RWPE2 (cell line): ENCODE data around the gene PRKAR2A.
"Not testable (repeated sequence)": the region's sequence is repeated elsewhere in the genome, so short reads cannot be mapped to it uniquely, and the experiment has no call there.

Experiments used
- ATAC-seq: fragments of 200-7000 bp; cut with Tn5 transposase; 3 replicates; pipeline ENCODE4 v1.9.1; 2021; ENCODE audit warnings: low read depth
- DNase-seq: peaks from one replicate; pipeline ENCODE4 v3.0.0-alpha.2; 2020; ENCODE audit warnings: low spot score
- H3K27ac ChIP-seq: fragments of 450-650 bp; 2 replicates; pipeline ENCODE4 v1.5.1; 2017; ENCODE audit warnings: mild to moderate bottlenecking; ENCODE audit not compliant: poor library complexity, severe bottlenecking
- H3K27me3 ChIP-seq: fragments of 250-450 bp; sonication (Bioruptor Pico); 2 replicates; pipeline ENCODE4 v1.5.1; 2021; ENCODE audit warnings: mild to moderate bottlenecking, moderate library complexity; ENCODE audit not compliant: insufficient read depth, poor library complexity, severe bottlenecking
- H3K36me3 ChIP-seq: fragments of 250-450 bp; sonication (Bioruptor Pico); 2 replicates; pipeline ENCODE4 v1.5.1; 2020; ENCODE audit warnings: low read depth, mild to moderate bottlenecking, moderate library complexity
- H3K4me1 ChIP-seq: fragments of 250-450 bp; sonication (Bioruptor Pico); 2 replicates; pipeline ENCODE4 v1.5.1; 2021; ENCODE audit warnings: mild to moderate bottlenecking, moderate library complexity; ENCODE audit not compliant: insufficient read depth, poor library complexity, severe bottlenecking
- H3K4me3 ChIP-seq: fragments of 250-450 bp; sonication (Bioruptor Pico); 2 replicates; pipeline ENCODE4 v1.5.1; 2021; ENCODE audit warnings: mild to moderate bottlenecking, moderate library complexity; ENCODE audit not compliant: severe bottlenecking
- H3K9me3 ChIP-seq: fragments of 250-450 bp; sonication (Bioruptor Pico); 2 replicates; pipeline ENCODE4 v1.5.1; 2021; ENCODE audit warnings: mild to moderate bottlenecking, moderate library complexity; ENCODE audit not compliant: severe bottlenecking
- TF ChIP-seq, protein P1 (sequence below): fragments of 450-650 bp; IDR thresholded peaks from one replicate; pipeline ENCODE4 v1.5.1; 2017; ENCODE audit warnings: mild to moderate bottlenecking, moderate library complexity; ENCODE audit not compliant: poor library complexity, severe bottlenecking

Gene PRKAR2A

DNA sequence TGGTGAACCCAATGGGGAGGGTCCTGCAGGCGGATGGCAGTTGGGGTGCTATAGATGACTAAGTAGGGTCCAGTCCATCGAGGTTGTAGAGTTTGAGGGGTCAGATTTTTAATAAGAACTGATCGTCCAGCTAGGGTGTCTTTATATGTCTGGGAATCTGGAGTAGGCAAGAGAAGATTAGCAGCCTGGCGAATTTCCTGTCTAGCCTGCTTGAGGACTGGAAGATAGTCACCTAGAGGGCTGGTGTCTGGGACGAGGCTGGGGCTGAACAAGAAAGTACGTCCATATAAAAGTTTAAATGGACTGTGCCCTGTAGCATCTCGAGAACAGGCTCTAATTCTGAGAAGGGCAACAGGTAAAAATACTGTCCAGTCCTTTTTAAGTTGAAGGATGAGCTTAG is 123.9 kb downstream of the PRKAR2A start:
- H3K36me3 ChIP-seq: no peaks in the 10 kb centered on the region
- H3K4me1 ChIP-seq: no peaks in the 10 kb centered on the region
- DNase-seq (no peak), ATAC-seq (no peak)
- H3K9me3 ChIP-seq: no peaks in the 10 kb centered on the region
- H3K27ac ChIP-seq: no peak overlapping the region
- TF ChIP-seq, protein P1, sequence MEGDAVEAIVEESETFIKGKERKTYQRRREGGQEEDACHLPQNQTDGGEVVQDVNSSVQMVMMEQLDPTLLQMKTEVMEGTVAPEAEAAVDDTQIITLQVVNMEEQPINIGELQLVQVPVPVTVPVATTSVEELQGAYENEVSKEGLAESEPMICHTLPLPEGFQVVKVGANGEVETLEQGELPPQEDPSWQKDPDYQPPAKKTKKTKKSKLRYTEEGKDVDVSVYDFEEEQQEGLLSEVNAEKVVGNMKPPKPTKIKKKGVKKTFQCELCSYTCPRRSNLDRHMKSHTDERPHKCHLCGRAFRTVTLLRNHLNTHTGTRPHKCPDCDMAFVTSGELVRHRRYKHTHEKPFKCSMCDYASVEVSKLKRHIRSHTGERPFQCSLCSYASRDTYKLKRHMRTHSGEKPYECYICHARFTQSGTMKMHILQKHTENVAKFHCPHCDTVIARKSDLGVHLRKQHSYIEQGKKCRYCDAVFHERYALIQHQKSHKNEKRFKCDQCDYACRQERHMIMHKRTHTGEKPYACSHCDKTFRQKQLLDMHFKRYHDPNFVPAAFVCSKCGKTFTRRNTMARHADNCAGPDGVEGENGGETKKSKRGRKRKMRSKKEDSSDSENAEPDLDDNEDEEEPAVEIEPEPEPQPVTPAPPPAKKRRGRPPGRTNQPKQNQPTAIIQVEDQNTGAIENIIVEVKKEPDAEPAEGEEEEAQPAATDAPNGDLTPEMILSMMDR: no peak
- H3K27me3 ChIP-seq: no peaks in the 10 kb centered on the region
- H3K4me3 ChIP-seq: no peak overlapping the region

- not testable (repeated sequence) for H3K36me3 ChIP-seq, ATAC-seq, H3K27me3 ChIP-seq
Measured at GRCh38 chr3:48723293-48723692, 124.4 kb downstream of the PRKAR2A start.

GRCh38 chr3:48716982-48717746 is 130.5 kb downstream of the PRKAR2A start, which contains the start of gene IP6K2:
Gene IP6K2 (minus strand): TSS chr3:48717221. CDS start chr3:48695291, 21,930 bp downstream.
- H3K4me1 ChIP-seq: peaks cover 11% of the 10 kb centered on the region
- H3K27me3 ChIP-seq: no peaks in the 10 kb centered on the region
- DNase-seq (peak; percentile 99), ATAC-seq (peak; percentile 97)
- H3K4me3 ChIP-seq: peak within 1 kb of the TSS; percentile 74
- peak within 1 kb of the TSS; percentile 78 for H3K27ac ChIP-seq
- H3K9me3 ChIP-seq: no peaks in the 10 kb centered on the region
- peaks cover 39% of the 10 kb centered on the region for H3K36me3 ChIP-seq
- TF ChIP-seq, protein P1: no peak

More at GRCh38 chr3:48723293-48723692, 124.4 kb downstream of the PRKAR2A start:
- not testable (repeated sequence) for H3K4me1 ChIP-seq, DNase-seq, H3K9me3 ChIP-seq, H3K4me3 ChIP-seq, H3K27ac ChIP-seq

DNA sequence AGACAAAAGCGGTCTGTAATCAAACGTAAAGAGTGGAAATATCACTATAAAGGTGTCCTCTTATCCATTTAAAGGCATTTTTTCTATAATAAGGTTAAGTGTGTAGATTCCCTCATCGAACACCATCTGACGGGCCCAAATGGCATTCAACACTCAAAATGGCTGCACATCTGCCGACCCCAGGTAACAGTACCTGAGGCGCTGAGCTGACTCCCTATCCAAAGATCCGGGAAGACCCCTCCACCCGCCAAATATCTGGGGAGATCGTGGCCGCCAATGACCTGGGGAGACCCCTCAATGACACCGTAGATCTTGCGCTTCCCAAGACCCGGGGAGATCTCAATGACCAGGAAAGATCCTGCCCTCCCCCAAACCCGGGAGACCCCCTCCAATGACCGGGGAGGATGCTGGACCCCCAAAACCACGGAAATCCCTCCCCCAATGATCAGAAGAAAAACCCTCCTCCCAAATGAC is 131.1 kb downstream of the PRKAR2A start:
- no peak for DNase-seq
- H3K27ac ChIP-seq: peak overlapping the region; percentile 78
- H3K36me3 ChIP-seq: peaks cover 44% of the 10 kb centered on the region
- peaks cover 11% of the 10 kb centered on the region for H3K4me1 ChIP-seq
- H3K27me3 ChIP-seq: no peaks in the 10 kb centered on the region
- no peak for ATAC-seq
- TF ChIP-seq, protein P1: no peak
- H3K4me3 ChIP-seq: peak overlapping the region; percentile 74
- no peaks in the 10 kb centered on the region for H3K9me3 ChIP-seq

- no peaks in the 10 kb centered on the region for H3K9me3 ChIP-seq
- TF ChIP-seq, protein P1: no peak
- H3K27me3 ChIP-seq: no peaks in the 10 kb centered on the region
- DNase-seq (no peak), ATAC-seq (peak; percentile 14; the same call in 1 of the 3 replicates)
- peaks cover 54% of the 10 kb centered on the region for H3K36me3 ChIP-seq
- H3K4me1 ChIP-seq: peaks cover 11% of the 10 kb centered on the region
- peak overlapping the region; percentile 74 for H3K4me3 ChIP-seq
- H3K27ac ChIP-seq: peak overlapping the region; percentile 78
Measured at GRCh38 chr3:48715174-48715800, 132.4 kb downstream of the PRKAR2A start.
